CD1c-positive myeloid dendritic cell (primary cell): Measurements from ENCODE around the gene TM9SF2.

Source experiments
- DNase-seq: peaks from one replicate; pipeline ENCODE4 v3.0.0-alpha.2; 2016; ENCODE audit errors: extremely low spot score

The TM9SF2 gene

GRCh38 chr13:99495466-99496183 is 5.6 kb upstream of the TM9SF2 start:
- peak; percentile 11 for DNase-seq

DNA sequence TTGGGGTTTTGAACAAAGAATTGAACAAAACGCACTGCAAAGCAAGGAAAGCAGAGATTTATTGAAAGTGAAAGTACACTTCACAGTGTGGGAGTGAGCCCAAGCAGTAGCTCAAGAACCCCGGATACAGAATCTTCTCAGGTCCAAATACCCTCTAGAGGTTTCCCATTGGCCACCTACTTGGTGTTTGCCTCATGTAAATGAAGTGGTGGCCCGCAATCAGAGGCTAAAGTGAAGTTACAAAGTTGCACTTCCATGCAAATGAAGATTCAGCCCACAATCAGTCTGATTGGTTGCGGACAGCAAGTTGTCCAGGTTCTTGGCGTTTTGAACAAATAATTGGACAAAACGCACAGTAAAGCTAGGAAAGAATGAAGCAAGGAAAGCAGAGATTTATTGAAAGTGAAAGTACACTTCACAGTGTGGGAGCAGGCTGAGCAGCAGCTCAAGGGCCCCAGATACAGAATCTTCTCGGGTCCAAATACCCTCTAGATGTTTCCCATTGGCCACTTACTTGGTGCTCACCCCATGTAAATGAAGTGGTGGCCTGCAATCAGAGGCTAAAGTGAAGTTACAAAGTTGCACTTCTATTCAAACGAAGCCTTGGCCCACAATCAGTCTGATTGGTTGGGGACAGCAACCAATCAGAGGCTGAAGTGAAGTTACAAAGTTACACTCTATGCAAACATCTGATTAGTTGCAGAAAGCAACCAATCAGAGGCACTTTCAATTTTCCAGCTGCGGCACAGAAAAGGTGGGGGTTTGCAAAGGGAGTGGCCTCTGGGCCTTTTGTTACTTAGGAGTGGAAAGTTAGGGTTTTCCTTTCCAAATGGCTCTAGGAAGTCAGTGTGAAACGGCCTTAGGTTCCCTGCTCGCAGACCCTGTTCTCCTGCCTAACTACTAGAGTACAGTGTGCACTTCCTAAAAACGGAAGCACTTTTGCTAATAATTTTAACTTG is 4.8 kb upstream of the TM9SF2 start:
- DNase-seq: peak; percentile 95

GRCh38 chr13:99498171-99499161 is 2.8 kb upstream of the TM9SF2 start:
- peak; percentile 95 for DNase-seq

- DNase-seq: no peak
Measured at GRCh38 chr13:99500839-99501183, 461 bp upstream of the TM9SF2 start.

DNA sequence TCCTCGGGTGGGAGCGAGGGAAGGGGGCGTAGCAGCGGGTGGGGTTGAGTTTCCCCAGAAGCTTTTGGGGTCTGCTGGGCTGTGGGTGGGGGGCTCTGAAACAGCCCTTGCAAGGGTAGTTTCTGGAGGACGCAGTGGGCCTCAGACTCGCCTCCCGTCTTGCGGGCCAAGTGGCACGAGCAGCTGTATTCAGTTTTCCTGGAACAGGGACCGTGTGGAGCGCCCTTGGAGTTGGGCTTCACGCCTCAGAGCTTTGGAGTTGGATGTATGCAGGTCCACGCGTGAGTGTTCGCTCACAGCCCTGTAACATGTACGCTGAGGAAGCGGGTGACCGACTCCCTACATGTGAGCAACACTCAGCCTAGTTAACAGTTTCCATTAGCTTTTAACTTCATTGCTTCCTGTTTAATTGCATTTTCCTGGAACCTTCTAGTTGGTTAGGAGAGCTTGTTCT is 603 bp downstream of the TM9SF2 start:
- peak; percentile 57 for DNase-seq

DNA sequence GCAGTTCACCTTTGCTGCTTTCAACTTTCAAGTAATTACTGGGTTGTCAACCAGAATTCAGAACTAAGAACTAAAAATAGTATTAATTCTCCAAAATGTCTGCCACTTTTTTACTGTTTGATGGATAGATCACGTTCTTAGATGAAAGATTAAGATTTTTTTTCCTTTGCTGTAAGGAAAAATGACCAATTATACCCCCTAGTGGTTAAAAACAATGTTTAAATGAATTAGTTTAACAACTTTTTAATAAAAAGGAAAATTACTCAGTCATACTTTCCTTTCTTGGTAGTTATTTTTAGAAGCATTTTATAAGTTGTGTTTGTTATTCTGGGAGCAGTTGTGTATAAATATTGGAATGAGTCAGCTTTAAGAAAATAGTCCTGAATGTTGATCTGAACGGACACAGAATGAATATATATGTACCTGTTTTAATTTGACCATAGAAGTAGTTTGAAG is 4.6 kb downstream of the TM9SF2 start:
- DNase-seq: peak; percentile 53

- DNase-seq: peak; percentile 63
Measured at GRCh38 chr13:99506634-99507033, 5.4 kb downstream of the TM9SF2 start.

DNA sequence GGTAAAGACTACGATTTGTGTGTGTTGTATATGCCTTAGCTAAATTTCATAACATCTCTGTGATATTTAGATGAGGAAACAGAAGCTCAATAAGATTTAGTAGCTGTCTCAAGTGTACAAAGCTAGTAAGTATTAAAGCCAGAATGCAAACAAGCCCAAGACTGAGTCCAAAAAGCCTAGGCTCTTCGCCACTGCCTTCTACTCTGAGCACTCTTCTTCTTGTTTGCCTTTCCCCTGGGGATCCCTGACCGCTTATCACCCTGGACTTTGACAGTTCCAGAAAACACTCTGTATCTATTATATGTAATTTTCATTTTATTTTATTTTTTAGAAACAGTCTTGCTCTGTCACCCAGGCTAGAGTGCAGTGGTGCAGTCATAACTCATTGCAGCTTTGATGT is 5.8 kb downstream of the TM9SF2 start:
- no peak for DNase-seq

GRCh38 chr13:99507551-99507950 is 6.3 kb downstream of the TM9SF2 start:
- no peak for DNase-seq

DNA sequence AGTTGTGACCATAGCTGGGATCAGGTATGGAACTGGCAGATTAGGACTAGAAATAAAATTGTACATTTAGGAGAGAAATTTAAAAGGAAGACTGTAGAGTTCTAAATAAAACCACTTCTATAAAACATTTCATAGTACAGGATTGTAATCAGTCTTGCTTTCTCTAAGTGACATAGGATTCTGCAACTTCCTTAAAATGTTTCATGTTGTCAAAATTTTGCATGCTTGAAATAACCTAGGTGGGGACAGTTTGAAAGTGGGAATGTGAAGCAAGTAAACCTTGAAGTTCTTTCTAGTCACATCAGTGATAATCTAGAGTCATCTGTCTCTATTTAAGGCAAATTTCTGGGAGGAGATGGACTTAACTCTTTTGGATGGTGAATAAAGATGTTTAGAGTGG is 6.7 kb downstream of the TM9SF2 start:
- DNase-seq: peak; percentile 33

DNA sequence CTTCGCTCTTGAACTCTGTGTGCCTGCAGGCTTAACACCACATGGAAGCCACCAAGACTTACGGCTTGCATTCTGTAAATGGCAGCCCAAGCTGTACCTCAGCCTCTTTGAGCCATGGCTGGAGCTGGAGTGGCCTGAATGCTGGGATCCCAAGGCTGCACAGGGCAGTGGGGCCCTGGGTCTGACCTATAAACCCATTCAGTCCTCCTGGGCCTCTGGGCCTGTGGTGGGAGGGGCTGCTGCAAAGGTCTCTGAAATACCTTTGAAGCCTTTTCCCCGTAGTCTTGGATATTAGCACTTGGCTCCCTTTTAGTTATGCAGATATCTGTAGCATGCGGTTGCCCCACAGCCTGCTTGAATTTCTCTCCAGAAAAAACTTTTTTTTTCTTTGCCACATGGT is 8.2 kb downstream of the TM9SF2 start:
- no peak for DNase-seq

GRCh38 chr13:99514801-99515200 is 13.5 kb downstream of the TM9SF2 start:
- peak; percentile 32 for DNase-seq

DNA sequence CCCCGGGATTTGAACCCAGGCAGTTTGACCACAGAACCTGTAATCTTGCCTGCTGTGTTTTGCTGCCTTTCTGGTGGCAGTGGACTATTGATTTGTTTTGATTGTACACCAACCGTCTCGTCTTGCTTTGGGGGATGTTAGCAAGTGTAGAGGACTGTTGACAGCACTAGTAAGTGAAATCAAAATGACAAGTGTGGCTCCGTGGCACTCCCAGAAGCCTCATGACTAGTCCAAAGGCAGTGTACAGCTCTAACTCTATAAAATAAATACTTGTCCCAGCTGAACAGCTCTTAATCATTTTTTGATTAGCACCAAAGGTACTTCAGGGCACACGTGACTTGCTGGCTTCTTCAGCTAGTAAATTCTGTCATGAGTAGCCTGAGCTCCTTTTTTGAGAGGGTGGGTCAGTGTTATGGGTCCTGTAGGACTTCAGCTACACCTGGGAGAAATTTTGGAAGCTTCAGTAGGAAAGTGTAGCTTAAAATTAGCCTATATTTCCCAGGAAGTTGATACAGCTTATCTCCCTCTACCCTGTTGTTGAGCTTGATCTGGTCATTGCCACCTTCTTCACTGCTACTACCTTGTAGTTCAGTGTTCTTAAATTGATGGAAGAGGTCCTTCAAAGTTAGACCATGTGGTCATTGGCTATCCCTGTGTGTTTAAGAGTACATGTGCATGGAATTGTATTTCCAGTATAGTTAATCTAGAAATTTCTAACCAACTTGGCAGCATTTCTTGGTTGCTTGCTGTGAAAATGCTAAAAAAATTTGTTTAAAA is 15.1 kb downstream of the TM9SF2 start:
- no peak for DNase-seq

GRCh38 chr13:99517577-99517976 is 16.3 kb downstream of the TM9SF2 start:
- no peak for DNase-seq

GRCh38 chr13:99517984-99518383 is 16.7 kb downstream of the TM9SF2 start:
- no peak for DNase-seq

GRCh38 chr13:99522298-99522697 is 21.0 kb downstream of the TM9SF2 start:
- no peak for DNase-seq

- no peak for DNase-seq
Measured at GRCh38 chr13:99523838-99524237, 22.6 kb downstream of the TM9SF2 start.

GRCh38 chr13:99525967-99526366 is 24.7 kb downstream of the TM9SF2 start:
- no peak for DNase-seq

GRCh38 chr13:99526549-99526948 is 25.3 kb downstream of the TM9SF2 start:
- no peak for DNase-seq

DNA sequence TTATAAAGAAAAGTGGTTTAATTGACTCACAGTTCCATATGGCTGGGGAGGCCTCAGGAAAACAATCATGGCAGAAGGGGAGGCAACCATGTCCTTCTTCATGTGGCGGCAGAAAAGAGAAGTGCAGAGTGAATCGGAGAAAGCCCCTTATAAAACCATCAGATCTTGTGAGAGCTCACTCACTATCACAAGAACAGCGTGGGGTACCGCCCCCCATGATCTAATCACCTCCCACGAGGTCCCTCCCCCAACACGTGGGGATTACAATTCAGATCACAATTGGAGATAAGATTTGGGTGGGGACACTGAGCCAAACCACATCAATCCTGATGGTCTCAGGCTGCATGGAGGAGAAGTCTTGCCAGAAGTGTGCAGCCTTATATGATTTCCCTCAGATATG is 26.0 kb downstream of the TM9SF2 start:
- DNase-seq: peak; percentile 12

- DNase-seq: no peak
Measured at GRCh38 chr13:99528547-99528946, 27.3 kb downstream of the TM9SF2 start.
